KBM-7 (cell line): Measurements from ENCODE around the gene PTGS1.
"Not testable (repeated sequence)": the region's sequence is repeated elsewhere in the genome, so short reads cannot be mapped to it uniquely, and the experiment has no call there.

Experiments used
- DNase-seq: peaks from one replicate; pipeline ENCODE4 v3.0.0-alpha.2; 2015
- in situ Hi-C: fragments of 300-500 bp; cut with MboI; formaldehyde crosslinking; loops from 2 replicates; pipeline ENCODE4 v1.14.3; 2020; ENCODE audit warnings: low sequenced_read_pairs, low pct_unique_long_range_greater_than_20kb, mixed read lengths

The PTGS1 gene

GRCh38 chr9:122370869-122371755 is at the start of gene PTGS1:
Gene PTGS1 (plus strand): TSS chr9:122371024. CDS start chr9:122371085, 61 bp downstream.
- DNase-seq = peak; percentile 55
- in situ Hi-C loops = no loop called here

GRCh38 chr9:122322553-122322952 is 48.3 kb upstream of the PTGS1 start:
- DNase-seq = no peak
- in situ Hi-C loops = no loop called here

DNA sequence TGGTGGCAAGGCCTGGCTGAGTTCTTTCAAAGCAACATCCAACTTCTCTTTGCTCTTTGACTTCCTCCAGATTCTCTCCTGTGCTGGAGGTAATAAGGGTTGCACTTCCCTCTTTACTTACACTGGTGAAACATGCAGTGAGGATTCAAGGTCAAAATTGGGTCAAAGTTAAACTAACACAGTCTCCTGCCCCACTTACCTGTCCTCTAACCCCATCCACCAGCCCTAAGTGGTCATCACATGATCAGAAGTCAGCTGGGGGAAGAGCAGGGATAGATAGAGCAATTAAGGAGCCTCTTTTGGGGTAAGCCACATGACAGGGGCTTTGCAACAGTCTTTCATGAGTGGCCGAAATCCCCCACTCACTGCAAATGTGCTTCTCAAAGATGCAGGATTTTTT is 46.2 kb upstream of the PTGS1 start:
- DNase-seq, in situ Hi-C loops: not testable (repeated sequence)

- in situ Hi-C loops = no loop called here
- DNase-seq = no peak
Measured at GRCh38 chr9:122325124-122325523, 45.7 kb upstream of the PTGS1 start.

DNA sequence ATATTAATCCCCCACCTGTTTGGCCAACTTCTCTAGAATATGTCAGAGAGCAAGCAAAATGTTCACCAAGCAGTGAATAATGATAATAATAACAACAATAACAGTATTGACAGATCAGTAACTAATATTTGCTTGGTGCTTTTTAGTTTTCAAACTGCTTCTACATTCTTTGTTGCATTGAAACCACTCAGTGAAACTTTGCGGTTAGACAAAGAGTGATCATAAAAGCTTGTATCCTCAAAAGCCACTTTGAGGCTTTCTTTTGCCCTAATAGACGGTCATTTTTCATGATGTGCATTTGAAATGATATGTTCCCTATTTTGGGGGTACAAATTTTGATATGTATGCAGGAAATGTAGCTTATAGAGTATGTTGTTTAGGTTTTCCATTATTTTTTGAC is 43.6 kb upstream of the PTGS1 start:
- in situ Hi-C loops = no loop called here
- no peak for DNase-seq

GRCh38 chr9:122329597-122329996 is 41.2 kb upstream of the PTGS1 start:
- in situ Hi-C loops = no loop called here
- no peak for DNase-seq

DNA sequence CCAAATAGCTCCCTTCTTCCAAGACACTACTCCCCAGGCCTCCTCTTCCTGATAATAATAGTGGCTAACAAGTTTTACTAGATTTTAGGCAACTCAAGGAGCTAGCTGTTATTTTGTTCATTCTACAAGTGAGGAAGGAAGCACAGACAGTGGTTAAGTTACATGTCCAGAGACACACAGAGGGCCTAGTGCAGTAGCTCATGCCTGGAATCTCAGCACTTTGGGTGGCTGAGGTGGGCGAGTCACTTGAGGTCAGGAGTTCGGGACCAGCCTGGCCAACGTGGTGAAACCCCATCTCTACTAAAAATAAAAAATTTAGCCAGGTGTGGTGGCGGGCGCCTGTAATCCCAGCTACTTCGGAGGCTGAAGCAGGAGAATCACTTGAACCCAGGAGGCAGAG is 40.4 kb upstream of the PTGS1 start:
- in situ Hi-C loops, DNase-seq: not testable (repeated sequence)

- in situ Hi-C loops = no loop called here
Measured at GRCh38 chr9:122331523-122331927, 39.3 kb upstream of the PTGS1 start.

GRCh38 chr9:122332083-122332482 is 38.7 kb upstream of the PTGS1 start:
- DNase-seq = peak; percentile 81
- in situ Hi-C loops = no loop called here

More at GRCh38 chr9:122331523-122331927, 39.3 kb upstream of the PTGS1 start:
- DNase-seq = no peak

DNA sequence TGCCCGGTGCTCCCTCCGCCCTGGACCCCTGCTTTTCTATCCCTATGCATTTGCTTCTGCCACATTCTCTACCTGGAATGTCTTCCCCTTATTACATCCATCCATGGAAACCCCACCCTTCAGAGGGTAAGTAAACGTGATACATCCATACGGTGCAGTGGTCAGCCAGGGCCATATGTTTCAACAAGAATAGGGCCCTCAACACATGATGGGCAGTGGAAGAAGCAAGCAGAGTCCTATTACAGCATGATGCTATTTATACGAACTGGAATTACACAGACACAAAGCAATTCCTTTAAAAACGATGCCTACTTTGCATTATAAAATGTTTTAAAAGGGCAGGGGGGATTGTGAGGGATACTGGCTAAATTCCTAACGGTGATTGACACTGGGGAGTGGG is 38.2 kb upstream of the PTGS1 start:
- no peak for DNase-seq
- in situ Hi-C loops = no loop called here

DNA sequence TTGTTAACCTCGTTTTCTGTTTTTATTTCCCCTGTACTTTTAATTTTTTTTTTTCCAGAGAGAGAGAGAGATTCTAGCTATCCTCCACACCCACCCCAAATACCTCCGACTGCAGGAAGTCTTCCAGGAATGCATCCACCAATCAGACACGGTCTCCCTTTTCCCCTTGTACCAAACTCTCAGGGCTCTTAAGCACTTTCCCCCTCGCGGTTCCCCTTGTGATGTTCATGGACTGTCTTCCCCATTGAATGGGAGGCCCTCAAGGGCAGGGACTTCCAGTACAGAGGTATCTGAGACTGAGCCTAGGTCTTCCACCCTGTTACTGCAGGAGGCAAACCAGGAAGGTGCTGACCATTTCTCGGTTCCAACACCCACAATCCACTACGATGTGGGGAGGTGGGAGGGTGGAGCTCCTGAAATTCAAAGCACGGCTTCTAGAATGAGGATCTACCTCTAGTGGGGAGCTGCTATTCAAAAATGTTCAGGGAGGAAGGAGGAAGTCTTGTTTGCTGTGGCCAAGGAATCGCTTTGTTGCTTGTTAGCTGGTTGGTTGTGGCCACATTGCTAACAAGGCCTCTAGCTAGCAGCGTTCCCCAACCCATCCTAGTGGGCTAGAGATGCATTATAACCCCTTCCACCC is 37.5 kb upstream of the PTGS1 start:
- in situ Hi-C loops = no loop called here
- peak; percentile 50 for DNase-seq

- in situ Hi-C loops = no loop called here
- no peak for DNase-seq
Measured at GRCh38 chr9:122334916-122335315, 35.9 kb upstream of the PTGS1 start.

GRCh38 chr9:122336189-122336588 is 34.6 kb upstream of the PTGS1 start:
- in situ Hi-C loops = no loop called here
- no peak for DNase-seq

GRCh38 chr9:122336866-122337555 is 33.8 kb upstream of the PTGS1 start:
- DNase-seq = no peak
- in situ Hi-C loops = no loop called here

DNA sequence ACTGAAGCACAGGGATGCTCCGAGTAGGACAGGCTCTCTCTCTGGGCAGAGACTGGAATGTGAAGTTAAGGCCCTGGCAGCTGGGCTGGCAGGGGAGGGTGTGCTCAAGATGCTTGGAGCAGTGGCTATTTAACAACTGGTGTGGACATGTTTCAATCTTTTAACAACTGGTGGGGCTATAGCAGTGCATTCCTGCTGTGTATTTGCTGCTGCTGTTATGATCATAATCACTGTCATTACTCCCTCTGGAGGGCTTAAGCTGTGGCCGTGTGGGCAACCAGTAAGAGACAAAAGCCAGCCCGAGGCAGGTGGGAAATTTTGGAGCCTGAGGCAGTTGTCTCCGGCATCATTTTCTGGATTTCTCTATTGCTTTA is 33.3 kb upstream of the PTGS1 start:
- DNase-seq = no peak
- in situ Hi-C loops = no loop called here

- DNase-seq = no peak
- in situ Hi-C loops = no loop called here
Measured at GRCh38 chr9:122338536-122338935, 32.3 kb upstream of the PTGS1 start.

- in situ Hi-C loops = no loop called here
- no peak for DNase-seq
Measured at GRCh38 chr9:122338994-122339393, 31.8 kb upstream of the PTGS1 start.

DNA sequence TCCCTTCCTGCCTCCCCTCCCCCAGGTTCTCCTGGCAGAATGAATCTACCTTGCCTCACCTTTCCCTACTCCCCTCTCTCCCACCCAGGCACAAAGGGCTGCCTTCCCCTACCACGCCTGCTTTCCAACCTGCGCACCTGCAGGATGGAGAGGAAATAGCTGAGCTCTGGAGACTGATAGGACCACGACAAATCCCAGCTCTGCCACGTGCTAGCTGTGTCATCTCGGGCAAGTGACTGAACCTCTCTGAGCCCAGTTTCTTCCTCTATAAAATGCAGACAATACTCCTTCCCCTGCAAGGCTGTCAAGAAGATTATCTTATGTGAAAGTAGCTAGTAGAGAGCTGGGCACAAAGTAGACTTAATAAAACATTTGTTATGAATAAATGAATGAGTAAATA is 31.2 kb upstream of the PTGS1 start:
- in situ Hi-C loops = no loop called here
- DNase-seq = no peak

- no peak for DNase-seq
- in situ Hi-C loops = no loop called here
Measured at GRCh38 chr9:122340161-122340560, 30.7 kb upstream of the PTGS1 start.
